Brain microvascular endothelial cell (primary cell): ENCODE measurements around the gene HIVEP1.

Experiments
- DNase-seq: peaks from one replicate; pipeline ENCODE4 v3.0.0-alpha.2; 2020
- H3K27ac ChIP-seq: fragments of 250-450 bp; sonication (Bioruptor Pico); 2 replicates; pipeline ENCODE4 v1.5.1; 2020; ENCODE audit warnings: mild to moderate bottlenecking, moderate library complexity
- H3K27me3 ChIP-seq: fragments of 250-450 bp; sonication (Bioruptor Pico); replicated peaks from 2 replicates; pipeline ENCODE4 v1.5.1; 2020; ENCODE audit warnings: mild to moderate bottlenecking
- H3K36me3 ChIP-seq: fragments of 250-450 bp; sonication (Bioruptor Pico); replicated peaks from 2 replicates; pipeline ENCODE4 v1.5.1; 2020; ENCODE audit warnings: mild to moderate bottlenecking
- H3K4me3 ChIP-seq: 2 replicates; pipeline ENCODE4 v1.5.1; 2011; ENCODE audit warnings: low read depth, mild to moderate bottlenecking, control low read depth, low read length, moderate library complexity
- CTCF ChIP-seq: IDR thresholded peaks from 2 replicates; pipeline ENCODE4 v1.5.1; 2011; ENCODE audit warnings: low read depth, mild to moderate bottlenecking, moderate library complexity, low read length, control low read depth, inconsistent platforms; ENCODE audit errors: missing control alignments
- in situ Hi-C: cut with HindIII; loops from 2 replicates; pipeline ENCODE4 v1.10.0; 2017; ENCODE audit warnings: low sequenced_read_pairs, low pct_ligation_motif_present

HIVEP1 gene

GRCh38 chr6:12047304-12047703 is 35.2 kb downstream of the HIVEP1 start:
- H3K36me3 ChIP-seq = peaks cover 3% of the 10 kb centered on the region
- DNase-seq = no peak
- in situ Hi-C loops = no loop called here

GRCh38 chr6:12047792-12048432 is 35.8 kb downstream of the HIVEP1 start:
- DNase-seq = no peak
- Histone ChIP-seq H3K27ac (no peak overlapping the region), H3K36me3 (peaks cover 3% of the 10 kb centered on the region), H3K27me3 (no peaks in the 10 kb centered on the region), H3K4me3 (no peak overlapping the region)
- in situ Hi-C loops = no loop called here
- no peak for TF ChIP-seq CTCF

More at GRCh38 chr6:12047304-12047703, 35.2 kb downstream of the HIVEP1 start:
- H3K27ac ChIP-seq = no peak overlapping the region
- no peak overlapping the region for H3K4me3 ChIP-seq
- no peak for TF ChIP-seq CTCF
- no peaks in the 10 kb centered on the region for H3K27me3 ChIP-seq

- Histone ChIP-seq H3K27ac (no peak overlapping the region), H3K36me3 (peaks cover 3% of the 10 kb centered on the region), H3K27me3 (no peaks in the 10 kb centered on the region), H3K4me3 (no peak overlapping the region)
- TF ChIP-seq CTCF = no peak
- DNase-seq = no peak
- in situ Hi-C loops = no loop called here
Measured at GRCh38 chr6:12048609-12049008, 36.5 kb downstream of the HIVEP1 start.

GRCh38 chr6:12049165-12049564 is 37.1 kb downstream of the HIVEP1 start:
- peaks cover 3% of the 10 kb centered on the region for H3K36me3 ChIP-seq
- DNase-seq = no peak
- H3K27ac ChIP-seq = no peak overlapping the region
- no peak for TF ChIP-seq CTCF
- no peaks in the 10 kb centered on the region for H3K27me3 ChIP-seq
- H3K4me3 ChIP-seq = no peak overlapping the region
- in situ Hi-C loops = no loop called here

- Histone ChIP-seq H3K36me3 (peaks cover 3% of the 10 kb centered on the region), H3K27me3 (no peaks in the 10 kb centered on the region), H3K4me3 (no peak overlapping the region), H3K27ac (no peak overlapping the region)
- no peak for DNase-seq
- in situ Hi-C loops = no loop called here
- no peak for TF ChIP-seq CTCF
Measured at GRCh38 chr6:12051861-12052368, 39.8 kb downstream of the HIVEP1 start.
